Measurements from ENCODE around the gene MPND.

DNA sequence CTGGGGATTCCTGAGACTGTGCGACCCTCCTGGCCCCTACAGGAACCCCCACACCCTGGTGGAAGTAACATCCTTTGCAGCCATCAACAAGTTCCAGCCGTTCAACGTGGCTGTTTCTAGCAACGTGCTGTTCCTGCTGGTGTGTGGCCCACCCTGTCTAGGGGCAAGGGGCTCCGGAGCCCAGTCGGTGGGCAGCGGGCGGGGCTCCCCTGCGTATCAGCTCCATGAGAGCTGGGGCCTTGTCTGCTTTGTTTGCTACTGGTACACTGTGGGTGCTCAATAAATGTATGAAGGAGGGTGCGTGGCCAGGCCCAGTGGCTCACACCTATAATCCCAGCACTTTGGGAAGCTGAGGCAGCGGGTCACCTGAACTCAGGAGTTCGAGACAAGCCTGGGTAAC lies 10.9 kb downstream of the MPND start:
- TF ChIP-seq, protein P1, sequence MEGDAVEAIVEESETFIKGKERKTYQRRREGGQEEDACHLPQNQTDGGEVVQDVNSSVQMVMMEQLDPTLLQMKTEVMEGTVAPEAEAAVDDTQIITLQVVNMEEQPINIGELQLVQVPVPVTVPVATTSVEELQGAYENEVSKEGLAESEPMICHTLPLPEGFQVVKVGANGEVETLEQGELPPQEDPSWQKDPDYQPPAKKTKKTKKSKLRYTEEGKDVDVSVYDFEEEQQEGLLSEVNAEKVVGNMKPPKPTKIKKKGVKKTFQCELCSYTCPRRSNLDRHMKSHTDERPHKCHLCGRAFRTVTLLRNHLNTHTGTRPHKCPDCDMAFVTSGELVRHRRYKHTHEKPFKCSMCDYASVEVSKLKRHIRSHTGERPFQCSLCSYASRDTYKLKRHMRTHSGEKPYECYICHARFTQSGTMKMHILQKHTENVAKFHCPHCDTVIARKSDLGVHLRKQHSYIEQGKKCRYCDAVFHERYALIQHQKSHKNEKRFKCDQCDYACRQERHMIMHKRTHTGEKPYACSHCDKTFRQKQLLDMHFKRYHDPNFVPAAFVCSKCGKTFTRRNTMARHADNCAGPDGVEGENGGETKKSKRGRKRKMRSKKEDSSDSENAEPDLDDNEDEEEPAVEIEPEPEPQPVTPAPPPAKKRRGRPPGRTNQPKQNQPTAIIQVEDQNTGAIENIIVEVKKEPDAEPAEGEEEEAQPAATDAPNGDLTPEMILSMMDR (IDR thresholded peaks at IDR 0.05): no peak
- TF ChIP-seq POLR2AphosphoS5 (IDR thresholded peaks at IDR 0.05) (no peak), POLR2A (IDR thresholded peaks at IDR 0.05; ENCODE audit: low read depth) (no peak), EP300 (IDR thresholded peaks at IDR 0.05) (no peak)

All from esophagus muscularis mucosa (tissue), 4 donors.